ENCODE results near the gene ZRANB1.

Gene ZRANB1

GRCh38 chr10:124923684-124924083 lies 18.2 kb upstream of the ZRANB1 start:
- DNase-seq: no peak

GRCh38 chr10:124926548-124926947 lies 15.4 kb upstream of the ZRANB1 start:
- DNase-seq: no peak

- DNase-seq: no peak
These were observed 13.8 kb upstream of the ZRANB1 start for GRCh38 chr10:124928087-124928486.

GRCh38 chr10:124928545-124928944 lies 13.4 kb upstream of the ZRANB1 start:
- no peak for DNase-seq

- no peak for DNase-seq
These were observed 6.0 kb upstream of the ZRANB1 start for GRCh38 chr10:124935946-124936345.

- no peak for DNase-seq
These were observed 5.1 kb upstream of the ZRANB1 start for GRCh38 chr10:124936813-124937212.

- no peak for DNase-seq
These were observed 2.6 kb upstream of the ZRANB1 start for GRCh38 chr10:124939290-124939689.

GRCh38 chr10:124942317-124943169 lies 620 bp downstream of the ZRANB1 start:
- DNase-seq: no peak

GRCh38 chr10:124943301-124944092 lies 1.6 kb downstream of the ZRANB1 start:
- DNase-seq: no peak

GRCh38 chr10:124944982-124945381 lies 3.1 kb downstream of the ZRANB1 start:
- no peak for DNase-seq

- no peak for DNase-seq
These were observed 5.0 kb downstream of the ZRANB1 start for GRCh38 chr10:124946945-124947344.

- no peak for DNase-seq
These were observed 7.6 kb downstream of the ZRANB1 start for GRCh38 chr10:124949543-124949942.

- DNase-seq: no peak
These were observed 10.2 kb downstream of the ZRANB1 start for GRCh38 chr10:124952123-124952522.

GRCh38 chr10:124953421-124953820 lies 11.5 kb downstream of the ZRANB1 start:
- DNase-seq: no peak

- DNase-seq: no peak
These were observed 13.3 kb downstream of the ZRANB1 start for GRCh38 chr10:124955243-124955642.

GRCh38 chr10:124955868-124956267 lies 13.9 kb downstream of the ZRANB1 start:
- no peak for DNase-seq

GRCh38 chr10:124956764-124957163 lies 14.8 kb downstream of the ZRANB1 start:
- DNase-seq: no peak

- no peak for DNase-seq
These were observed 15.6 kb downstream of the ZRANB1 start for GRCh38 chr10:124957404-124957947.

- no peak for DNase-seq
These were observed 17.6 kb downstream of the ZRANB1 start for GRCh38 chr10:124959564-124959963.

- no peak for DNase-seq
These were observed 19.3 kb downstream of the ZRANB1 start for GRCh38 chr10:124961248-124961570.

GRCh38 chr10:124962421-124962820 lies 20.5 kb downstream of the ZRANB1 start:
- DNase-seq: no peak

- no peak for DNase-seq
These were observed 22.2 kb downstream of the ZRANB1 start for GRCh38 chr10:124963866-124964720.

- no peak for DNase-seq
These were observed 24.1 kb downstream of the ZRANB1 start for GRCh38 chr10:124966008-124966407.
